22Rv1 (cell line): ENCODE results near the gene ATXN1L.
"Not testable (repeated sequence)": the region's sequence is repeated elsewhere in the genome, so short reads cannot be mapped to it uniquely, and the experiment has no call there.

Source experiments
- H3K27ac ChIP-seq: fragments of 450-650 bp; 2 replicates; pipeline ENCODE4 v1.5.1; 2017
- CTCF ChIP-seq: fragments of 450-650 bp; IDR thresholded peaks from 2 replicates; pipeline ENCODE4 v1.5.1; 2017; ENCODE audit warnings: mild to moderate bottlenecking
- ZFX ChIP-seq: fragments of 450-650 bp; IDR thresholded peaks from 2 replicates; pipeline ENCODE4 v1.6.1; 2017; ENCODE audit warnings: antibody characterized with exemption, borderline replicate concordance

ATXN1L gene

GRCh38 chr16:71826533-71827017, 19.2 kb upstream of the ATXN1L start:
- H3K27ac ChIP-seq = no peak overlapping the region
- no peak for TF ChIP-seq CTCF
- no peak for TF ChIP-seq ZFX

- no peak overlapping the region for H3K27ac ChIP-seq
- TF ChIP-seq ZFX (no peak), CTCF (no peak)
Observed at GRCh38 chr16:71830359-71830758, 15.4 kb upstream of the ATXN1L start.

GRCh38 chr16:71831698-71832097, 14.1 kb upstream of the ATXN1L start:
- H3K27ac ChIP-seq = not testable (repeated sequence)

- not testable (repeated sequence) for H3K27ac ChIP-seq
Observed at GRCh38 chr16:71832112-71832511, 13.7 kb upstream of the ATXN1L start.

- H3K27ac ChIP-seq = no peak overlapping the region
- TF ChIP-seq CTCF (no peak), ZFX (no peak)
Observed at GRCh38 chr16:71834291-71834690, 11.5 kb upstream of the ATXN1L start.

GRCh38 chr16:71837150-71837549, 8.6 kb upstream of the ATXN1L start:
- TF ChIP-seq ZFX (no peak), CTCF (no peak)
- no peak overlapping the region for H3K27ac ChIP-seq

GRCh38 chr16:71840052-71840451, 5.7 kb upstream of the ATXN1L start:
- no peak overlapping the region for H3K27ac ChIP-seq
- TF ChIP-seq CTCF (no peak), ZFX (no peak)

GRCh38 chr16:71843572-71843971, 2.2 kb upstream of the ATXN1L start:
- TF ChIP-seq CTCF = no peak
- no peak for TF ChIP-seq ZFX
- H3K27ac ChIP-seq = no peak overlapping the region

GRCh38 chr16:71846431-71846830, 655 bp downstream of the ATXN1L start:
- no peak for TF ChIP-seq ZFX
- TF ChIP-seq CTCF = no peak
- peak overlapping the region; percentile 52; the same call in 1 of the 2 replicates for H3K27ac ChIP-seq
